ENCODE measurements around the gene PAX5. TPM values are rescaled to one million over a fixed set of nuclear protein-coding genes. Genes with fewer than 3 reads are reported as not detected.

The PAX5 gene
- total and polyA plus RNA-seq, 4 donors: 0.08 to 2.3 (median 0.40) TPM

- no peak overlapping the region for H3K4me3 ChIP-seq
- no peak for DNase-seq
- no peak overlapping the region for H3K9ac ChIP-seq (ENCODE audit: insufficient read depth in 1 of 2, low read length in 2 of 2)
- peaks cover 0 to 3% (median under 1%) of the 10 kb centered on the region in 4 donors for H3K9me3 ChIP-seq (ENCODE audit: control insufficient read depth in 4 of 4, insufficient read depth in 3 of 4, low read length in 3 of 4)
- no peaks in the 10 kb centered on the region for H3K36me3 ChIP-seq (ENCODE audit: control insufficient read depth in 4 of 4, insufficient read depth in 4 of 4, low read length in 4 of 4)
- peaks cover 0 to 13% (median 11%) of the 10 kb centered on the region in 3 donors for H3K27me3 ChIP-seq (ENCODE audit: control insufficient read depth in 3 of 3, insufficient read depth in 3 of 3, low read length in 2 of 3)
- no peak for ATAC-seq (ENCODE audit: insufficient read depth, low FRiP score)
- 90 to 97% methylated on average over 4 of the region's 4 CpGs for WGBS, 2 donors
- TF ChIP-seq CTCF (IDR thresholded peaks at IDR 0.05; ENCODE audit: control extremely low read depth, extremely low read depth): no peak
- H3K4me1 ChIP-seq (ENCODE audit: control insufficient read depth in 5 of 5, insufficient read depth in 5 of 5, low read length in 5 of 5): no peaks in the 10 kb centered on the region
- H3K27ac ChIP-seq (ENCODE audit: low read depth in 1 of 2, low read length in 1 of 2): no peak overlapping the region
Measured at GRCh38 chr9:36935332-36935731, 98.7 kb downstream of the PAX5 start.

GRCh38 chr9:36934478-36935065 lies 99.5 kb downstream of the PAX5 start:
- TF ChIP-seq CTCF (IDR thresholded peaks at IDR 0.05; ENCODE audit: control extremely low read depth, extremely low read depth): no peak

GRCh38 chr9:36933676-36934215 lies 100.3 kb downstream of the PAX5 start:
- Histone ChIP-seq H3K9me3 (ENCODE audit: control insufficient read depth in 4 of 4, insufficient read depth in 3 of 4, low read length in 3 of 4) (peaks cover 0 to 3% (median under 1%) of the 10 kb centered on the region in 4 donors), H3K27ac (ENCODE audit: low read depth in 1 of 2, low read length in 1 of 2) (no peak overlapping the region), H3K9ac (ENCODE audit: insufficient read depth in 1 of 2, low read length in 2 of 2) (no peak overlapping the region), H3K27me3 (ENCODE audit: control insufficient read depth in 3 of 3, insufficient read depth in 3 of 3, low read length in 2 of 3) (peaks cover 0 to 14% (median 11%) of the 10 kb centered on the region in 3 donors), H3K4me1 (ENCODE audit: control insufficient read depth in 5 of 5, insufficient read depth in 5 of 5, low read length in 5 of 5) (no peaks in the 10 kb centered on the region), H3K36me3 (ENCODE audit: control insufficient read depth in 4 of 4, insufficient read depth in 4 of 4, low read length in 4 of 4) (no peaks in the 10 kb centered on the region), H3K4me3 (no peak overlapping the region)
- no peak for ATAC-seq (ENCODE audit: insufficient read depth, low FRiP score)
- no peak for TF ChIP-seq CTCF (IDR thresholded peaks at IDR 0.05; ENCODE audit: control extremely low read depth, extremely low read depth)
- no peak for DNase-seq
- WGBS, 2 donors: 72 to 91% methylated on average over 6 of the region's 6 CpGs

More at GRCh38 chr9:36934478-36935065, 99.5 kb downstream of the PAX5 start:
- Histone ChIP-seq H3K36me3 (ENCODE audit: control insufficient read depth in 4 of 4, insufficient read depth in 4 of 4, low read length in 4 of 4) (no peaks in the 10 kb centered on the region), H3K4me3 (no peak overlapping the region), H3K27ac (ENCODE audit: low read depth in 1 of 2, low read length in 1 of 2) (no peak overlapping the region), H3K4me1 (ENCODE audit: control insufficient read depth in 5 of 5, insufficient read depth in 5 of 5, low read length in 5 of 5) (no peaks in the 10 kb centered on the region), H3K9me3 (ENCODE audit: control insufficient read depth in 4 of 4, insufficient read depth in 3 of 4, low read length in 3 of 4) (peaks cover 0 to 3% (median under 1%) of the 10 kb centered on the region in 4 donors), H3K9ac (ENCODE audit: insufficient read depth in 1 of 2, low read length in 2 of 2) (no peak overlapping the region), H3K27me3 (ENCODE audit: control insufficient read depth in 3 of 3, insufficient read depth in 3 of 3, low read length in 2 of 3) (peaks cover 0 to 13% (median 11%) of the 10 kb centered on the region in 3 donors)
- ATAC-seq (ENCODE audit: insufficient read depth, low FRiP score) (no peak), DNase-seq (no peak)
- 75 to 83% methylated on average over 5 of the region's 5 CpGs for WGBS, 2 donors
